ENCODE results near the gene C3orf38. TPM values are rescaled to one million over a fixed set of nuclear protein-coding genes. Genes with fewer than 3 reads are reported as not detected.

C3orf38 gene
- total RNA-seq, 2 donors from 2014 or later, result 20.8 to 32.2 TPM

GRCh38 chr3:88152841-88153240 is 3.1 kb downstream of the C3orf38 start:
- Histone ChIP-seq H3K36me3 (peaks cover 16% of the 10 kb centered on the region), H3K9me3 (no peaks in the 10 kb centered on the region), H3K27me3 (replicated peaks; ENCODE audit: insufficient read depth) (no peaks in the 10 kb centered on the region), H3K4me3 (no peak overlapping the region), H3K4me1 (ENCODE audit: control insufficient read depth in 1 of 2, low read depth in 2 of 2) (peaks cover 21 to 45% of the 10 kb centered on the region in 2 donors), H3K27ac (no peak overlapping the region)
- ATAC-seq (ENCODE audit: insufficient number of reproducible peaks, low FRiP score, low read depth) (no peak), DNase-seq (ENCODE audit: low spot score) (no peak)
- TF ChIP-seq CTCF (IDR thresholded peaks at IDR 0.05), result no peak

- no peak for TF ChIP-seq CTCF (IDR thresholded peaks at IDR 0.05)
- H3K4me1 ChIP-seq (ENCODE audit: control insufficient read depth in 1 of 2, low read depth in 2 of 2), result no peaks in the 10 kb centered on the region
- no peaks in the 10 kb centered on the region for H3K9me3 ChIP-seq
- DNase-seq (ENCODE audit: low spot score) (no peak), ATAC-seq (ENCODE audit: insufficient number of reproducible peaks, low FRiP score, low read depth) (no peak)
- no peaks in the 10 kb centered on the region for H3K36me3 ChIP-seq
- no peaks in the 10 kb centered on the region for H3K27me3 ChIP-seq (replicated peaks; ENCODE audit: insufficient read depth)
- no peak overlapping the region for H3K4me3 ChIP-seq
- H3K27ac ChIP-seq, result no peak overlapping the region
These were observed 16.7 kb downstream of the C3orf38 start for GRCh38 chr3:88166419-88166971.

- H3K27ac ChIP-seq, result no peak overlapping the region
- H3K9me3 ChIP-seq, result no peaks in the 10 kb centered on the region
- no peaks in the 10 kb centered on the region for H3K27me3 ChIP-seq (replicated peaks; ENCODE audit: insufficient read depth)
- no peak overlapping the region for H3K4me3 ChIP-seq
- H3K36me3 ChIP-seq, result no peaks in the 10 kb centered on the region
- TF ChIP-seq CTCF (IDR thresholded peaks at IDR 0.05), result no peak
- no peaks in the 10 kb centered on the region for H3K4me1 ChIP-seq (ENCODE audit: control insufficient read depth in 1 of 2, low read depth in 2 of 2)
- DNase-seq (ENCODE audit: low spot score), result no peak
- no peak for ATAC-seq (ENCODE audit: insufficient number of reproducible peaks, low FRiP score, low read depth)
These were observed 17.4 kb downstream of the C3orf38 start for GRCh38 chr3:88167173-88167572.

- Histone ChIP-seq H3K27me3 (replicated peaks; ENCODE audit: insufficient read depth) (no peaks in the 10 kb centered on the region), H3K9me3 (no peaks in the 10 kb centered on the region), H3K27ac (no peak overlapping the region), H3K4me1 (ENCODE audit: control insufficient read depth in 1 of 2, low read depth in 2 of 2) (no peaks in the 10 kb centered on the region), H3K4me3 (no peak overlapping the region), H3K36me3 (no peaks in the 10 kb centered on the region)
- ATAC-seq (ENCODE audit: insufficient number of reproducible peaks, low FRiP score, low read depth) (no peak), DNase-seq (ENCODE audit: low spot score) (no peak)
- TF ChIP-seq CTCF (IDR thresholded peaks at IDR 0.05), result no peak
These were observed 17.9 kb downstream of the C3orf38 start for GRCh38 chr3:88167704-88168103.

- H3K27me3 ChIP-seq (replicated peaks; ENCODE audit: insufficient read depth), result no peaks in the 10 kb centered on the region
- H3K4me3 ChIP-seq, result no peak overlapping the region
- no peak for DNase-seq (ENCODE audit: low spot score)
- no peaks in the 10 kb centered on the region for H3K4me1 ChIP-seq (ENCODE audit: control insufficient read depth in 1 of 2, low read depth in 2 of 2)
- no peak for ATAC-seq (ENCODE audit: insufficient number of reproducible peaks, low FRiP score, low read depth)
- H3K27ac ChIP-seq, result no peak overlapping the region
- H3K9me3 ChIP-seq, result no peaks in the 10 kb centered on the region
- no peak for TF ChIP-seq CTCF (IDR thresholded peaks at IDR 0.05)
- no peaks in the 10 kb centered on the region for H3K36me3 ChIP-seq
These were observed 18.4 kb downstream of the C3orf38 start for GRCh38 chr3:88168171-88168570.
